ENCODE results near the gene RASA1.

DNA sequence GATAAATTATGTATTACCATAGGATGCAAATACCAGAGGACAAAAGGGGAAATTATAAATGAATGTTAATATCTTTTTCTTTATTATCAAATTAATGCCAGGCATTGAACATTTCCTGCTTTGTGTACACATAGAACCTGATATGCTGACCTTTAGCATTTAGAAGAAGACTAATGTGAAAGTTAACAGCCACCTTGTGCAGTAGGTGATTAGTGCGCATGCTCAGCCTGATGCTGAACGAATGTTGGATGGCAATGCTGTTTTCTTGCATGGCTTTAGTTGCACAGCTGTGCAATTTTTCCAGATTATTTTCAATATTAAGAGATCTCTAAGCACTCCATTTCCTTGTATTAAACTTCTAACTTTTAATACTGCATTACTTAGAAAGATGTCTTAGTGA is 99.6 kb downstream of the RASA1 start:
- TF ChIP-seq, protein P1, sequence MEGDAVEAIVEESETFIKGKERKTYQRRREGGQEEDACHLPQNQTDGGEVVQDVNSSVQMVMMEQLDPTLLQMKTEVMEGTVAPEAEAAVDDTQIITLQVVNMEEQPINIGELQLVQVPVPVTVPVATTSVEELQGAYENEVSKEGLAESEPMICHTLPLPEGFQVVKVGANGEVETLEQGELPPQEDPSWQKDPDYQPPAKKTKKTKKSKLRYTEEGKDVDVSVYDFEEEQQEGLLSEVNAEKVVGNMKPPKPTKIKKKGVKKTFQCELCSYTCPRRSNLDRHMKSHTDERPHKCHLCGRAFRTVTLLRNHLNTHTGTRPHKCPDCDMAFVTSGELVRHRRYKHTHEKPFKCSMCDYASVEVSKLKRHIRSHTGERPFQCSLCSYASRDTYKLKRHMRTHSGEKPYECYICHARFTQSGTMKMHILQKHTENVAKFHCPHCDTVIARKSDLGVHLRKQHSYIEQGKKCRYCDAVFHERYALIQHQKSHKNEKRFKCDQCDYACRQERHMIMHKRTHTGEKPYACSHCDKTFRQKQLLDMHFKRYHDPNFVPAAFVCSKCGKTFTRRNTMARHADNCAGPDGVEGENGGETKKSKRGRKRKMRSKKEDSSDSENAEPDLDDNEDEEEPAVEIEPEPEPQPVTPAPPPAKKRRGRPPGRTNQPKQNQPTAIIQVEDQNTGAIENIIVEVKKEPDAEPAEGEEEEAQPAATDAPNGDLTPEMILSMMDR (IDR thresholded peaks at IDR 0.05) = no peak
- TF ChIP-seq TCF7L2 (IDR thresholded peaks at IDR 0.05; ENCODE audit: low read depth, low read length) = no peak
